Mesothelial cell of epicardium (in vitro differentiated cells): Measurements from ENCODE around the gene ADCY7. TPM values are rescaled to one million over a fixed set of nuclear protein-coding genes. Genes with fewer than 3 reads are reported as not detected.

Experiments
- DNase-seq, 2 experiments: peaks; one replicate each; pipeline ENCODE4 v3.0.0; 2021; ENCODE audit warnings: low spot score in 2 of 2; ENCODE audit not compliant: unreplicated experiment in 2 of 2
- H3K27ac Mint-ChIP-seq: 2 replicates; pipeline ENCODE4 v1.8.0; 2021; ENCODE audit warnings: mixed read lengths
- H3K27me3 Mint-ChIP-seq: 2 replicates; pipeline ENCODE4 v1.8.0; 2021; ENCODE audit warnings: low read depth, mixed read lengths
- H3K36me3 Mint-ChIP-seq: 2 replicates; pipeline ENCODE4 v1.8.0; 2021; ENCODE audit warnings: mixed read lengths
- H3K4me1 Mint-ChIP-seq: 2 replicates; pipeline ENCODE4 v1.8.0; 2021; ENCODE audit warnings: mixed read lengths
- H3K4me3 Mint-ChIP-seq: 2 replicates; pipeline ENCODE4 v1.8.0; 2021; ENCODE audit warnings: mild to moderate bottlenecking, moderate library complexity, mixed read lengths
- H3K9me3 Mint-ChIP-seq: 2 replicates; pipeline ENCODE4 v1.8.0; 2021; ENCODE audit warnings: mixed read lengths
- CTCF ChIP-seq: fragments of 200-600 bp; sonication (generic); IDR thresholded peaks from one replicate; pipeline ENCODE4 v1.5.0; 2021; ENCODE audit warnings: antibody characterized with exemption; ENCODE audit not compliant: unreplicated experiment
- total RNA-seq: library from RNA; stranded (reverse); gene quantifications from 3 replicates; pipeline ENCODE4 v1.2.1, GENCODE V29; 2021

The ADCY7 gene
- total RNA-seq, 1 donor from 2014 or later, result 25.7 TPM

- peaks cover 4% of the 10 kb centered on the region for H3K9me3 Mint-ChIP-seq
- H3K4me3 Mint-ChIP-seq, result no peak overlapping the region
- no peak for DNase-seq
- H3K4me1 Mint-ChIP-seq, result peaks cover 18% of the 10 kb centered on the region
- H3K27ac Mint-ChIP-seq, result no peak overlapping the region
- no peaks in the 10 kb centered on the region for H3K36me3 Mint-ChIP-seq
- TF ChIP-seq CTCF, result no peak
- H3K27me3 Mint-ChIP-seq, result no peaks in the 10 kb centered on the region
Observed at GRCh38 chr16:50256604-50257003, 9.7 kb upstream of the ADCY7 start.

GRCh38 chr16:50257876-50258275 is 8.5 kb upstream of the ADCY7 start:
- Mint-ChIP-seq H3K9me3 (peaks cover 4% of the 10 kb centered on the region), H3K27ac (no peak overlapping the region), H3K4me1 (peaks cover 18% of the 10 kb centered on the region), H3K36me3 (no peaks in the 10 kb centered on the region), H3K27me3 (no peaks in the 10 kb centered on the region), H3K4me3 (no peak overlapping the region)
- no peak for TF ChIP-seq CTCF
- no peak for DNase-seq

- TF ChIP-seq CTCF, result no peak
- peaks cover under 1% of the 10 kb centered on the region for H3K36me3 Mint-ChIP-seq
- peaks cover 6% of the 10 kb centered on the region for H3K9me3 Mint-ChIP-seq
- H3K4me3 Mint-ChIP-seq, result no peak overlapping the region
- no peak for DNase-seq
- H3K27me3 Mint-ChIP-seq, result no peaks in the 10 kb centered on the region
- H3K4me1 Mint-ChIP-seq, result peaks cover 11% of the 10 kb centered on the region
- H3K27ac Mint-ChIP-seq, result peak overlapping the region; percentile 39
Observed at GRCh38 chr16:50259334-50260205, 6.8 kb upstream of the ADCY7 start.

GRCh38 chr16:50260206-50261159 is 5.9 kb upstream of the ADCY7 start:
- Mint-ChIP-seq H3K4me1 (peaks cover 11% of the 10 kb centered on the region), H3K27me3 (no peaks in the 10 kb centered on the region), H3K27ac (no peak overlapping the region), H3K9me3 (peaks cover 7% of the 10 kb centered on the region), H3K4me3 (no peak overlapping the region), H3K36me3 (peaks cover 1% of the 10 kb centered on the region)
- TF ChIP-seq CTCF, result no peak
- DNase-seq, result no peak

- Mint-ChIP-seq H3K4me1 (peaks cover 11% of the 10 kb centered on the region), H3K27me3 (no peaks in the 10 kb centered on the region), H3K4me3 (no peak overlapping the region), H3K36me3 (peaks cover 1% of the 10 kb centered on the region), H3K27ac (no peak overlapping the region), H3K9me3 (peaks cover 3% of the 10 kb centered on the region)
- no peak for DNase-seq
- TF ChIP-seq CTCF, result no peak
Observed at GRCh38 chr16:50261160-50261706, 5.1 kb upstream of the ADCY7 start.
